CD4-positive, alpha-beta T cell treated with Interleukin-12 subunit alpha and Interleukin-12 subunit beta, for 1 hour (primary cell): ENCODE results near the gene OAS3.

ENCODE experiments used
- DNase-seq: peaks from one replicate; pipeline ENCODE4 v3.0.0-alpha.2; 2020

The OAS3 gene

GRCh38 chr12:112962561-112962960, 24.3 kb downstream of the OAS3 start:
- no peak for DNase-seq

- DNase-seq = no peak
Measured at GRCh38 chr12:112963227-112963861, 25.1 kb downstream of the OAS3 start.

- DNase-seq = no peak
Measured at GRCh38 chr12:112964067-112964670, 25.9 kb downstream of the OAS3 start.

GRCh38 chr12:112964915-112965314, 26.6 kb downstream of the OAS3 start:
- DNase-seq = no peak

- no peak for DNase-seq
Measured at GRCh38 chr12:112965643-112966042, 27.4 kb downstream of the OAS3 start.

GRCh38 chr12:112967306-112967705, 29.0 kb downstream of the OAS3 start:
- no peak for DNase-seq

GRCh38 chr12:112967858-112968257, 29.6 kb downstream of the OAS3 start:
- DNase-seq = no peak

GRCh38 chr12:112969547-112970306, 31.5 kb downstream of the OAS3 start:
- DNase-seq = no peak

- DNase-seq = no peak
Measured at GRCh38 chr12:112970391-112970790, 32.1 kb downstream of the OAS3 start.

- DNase-seq = no peak
Measured at GRCh38 chr12:112971248-112971647, 33.0 kb downstream of the OAS3 start.

GRCh38 chr12:112973011-112973735, 34.9 kb downstream of the OAS3 start:
- DNase-seq = no peak

- DNase-seq = no peak
Measured at GRCh38 chr12:112973818-112974231, 35.6 kb downstream of the OAS3 start.

GRCh38 chr12:112974904-112975303, 36.6 kb downstream of the OAS3 start:
- DNase-seq = no peak

- no peak for DNase-seq
Measured at GRCh38 chr12:112977139-112977538, 38.9 kb downstream of the OAS3 start.

- no peak for DNase-seq
Measured at GRCh38 chr12:112977641-112978040, 39.4 kb downstream of the OAS3 start.

GRCh38 chr12:112978163-112979040, 40.1 kb downstream of the OAS3 start, which contains the start of gene OAS2:
Gene OAS2, plus strand, starts transcription at chr12:112978519. Its CDS starts 90 bp downstream, at chr12:112978609.
- DNase-seq = peak; percentile 84

GRCh38 chr12:112979041-112979680, 40.9 kb downstream of the OAS3 start:
- DNase-seq = peak; percentile 47

- DNase-seq = peak; percentile 64
Measured at GRCh38 chr12:112980491-112981158, 42.4 kb downstream of the OAS3 start.

- DNase-seq = no peak
Measured at GRCh38 chr12:112985642-112986290, 47.5 kb downstream of the OAS3 start.

GRCh38 chr12:112986291-112986800, 48.1 kb downstream of the OAS3 start:
- no peak for DNase-seq
